Central memory CD8-positive, alpha-beta T cell (primary cell): ENCODE results near the gene DUSP15.

ENCODE experiments used
- ATAC-seq: fragments of 150-1000 bp; cut with Tn5 transposase; replicated peaks from 2 replicates; pipeline ENCODE4 v1.10.0; 2022; ENCODE audit warnings: mild to moderate bottlenecking, moderate FRiP score, moderate number of reproducible peaks; ENCODE audit not compliant: poor library complexity, severe bottlenecking; ENCODE audit errors: extremely low read depth
- DNase-seq, 2 donors: peaks; one replicate each; pipeline ENCODE4 v3.0.0; 2021; ENCODE audit warnings: low spot score in 2 of 2
- H3K27ac Mint-ChIP-seq: one replicate; pipeline ENCODE4 v1.8.0; 2022; ENCODE audit warnings: low read depth, mild to moderate bottlenecking, moderate library complexity, mixed read lengths
- H3K27me3 Mint-ChIP-seq: one replicate; pipeline ENCODE4 v1.8.0; 2022; ENCODE audit warnings: mixed read lengths
- H3K36me3 Mint-ChIP-seq: one replicate; pipeline ENCODE4 v1.8.0; 2022; ENCODE audit warnings: mild to moderate bottlenecking, moderate library complexity, mixed read lengths; ENCODE audit not compliant: insufficient read depth
- H3K4me1 Mint-ChIP-seq: one replicate; pipeline ENCODE4 v1.8.0; 2022; ENCODE audit warnings: mixed read lengths
- H3K4me3 Mint-ChIP-seq: one replicate; pipeline ENCODE4 v1.8.0; 2022; ENCODE audit warnings: mild to moderate bottlenecking, moderate library complexity, mixed read lengths
- H3K9me3 Mint-ChIP-seq: one replicate; pipeline ENCODE4 v1.8.0; 2022; ENCODE audit warnings: mixed read lengths

Gene DUSP15

DNA sequence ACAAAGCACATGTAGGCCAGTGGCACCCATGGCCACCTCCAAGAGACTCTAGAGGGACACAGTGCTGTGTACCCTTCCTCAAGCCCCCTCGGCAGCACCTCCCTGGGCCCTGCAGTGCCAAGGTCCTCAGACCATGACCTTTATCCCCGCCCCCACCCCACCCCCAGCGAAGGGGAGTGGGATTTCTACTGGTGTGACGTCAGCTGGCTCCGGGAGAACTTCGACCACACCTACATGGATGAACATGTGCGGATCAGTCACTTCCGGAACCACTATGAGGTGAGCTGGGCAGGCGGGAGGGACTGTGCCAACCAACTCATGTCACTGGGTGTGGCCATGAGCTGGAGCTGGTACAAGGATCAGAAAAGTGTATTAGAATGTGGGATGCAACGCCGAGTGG lies 38.1 kb upstream of the DUSP15 start:
- no peaks in the 10 kb centered on the region for H3K36me3 Mint-ChIP-seq
- no peaks in the 10 kb centered on the region for H3K27me3 Mint-ChIP-seq
- no peak overlapping the region for H3K27ac Mint-ChIP-seq
- H3K4me1 Mint-ChIP-seq, result no peaks in the 10 kb centered on the region
- no peaks in the 10 kb centered on the region for H3K9me3 Mint-ChIP-seq
- no peak for ATAC-seq
- no peak overlapping the region for H3K4me3 Mint-ChIP-seq
- no peak for DNase-seq

DNA sequence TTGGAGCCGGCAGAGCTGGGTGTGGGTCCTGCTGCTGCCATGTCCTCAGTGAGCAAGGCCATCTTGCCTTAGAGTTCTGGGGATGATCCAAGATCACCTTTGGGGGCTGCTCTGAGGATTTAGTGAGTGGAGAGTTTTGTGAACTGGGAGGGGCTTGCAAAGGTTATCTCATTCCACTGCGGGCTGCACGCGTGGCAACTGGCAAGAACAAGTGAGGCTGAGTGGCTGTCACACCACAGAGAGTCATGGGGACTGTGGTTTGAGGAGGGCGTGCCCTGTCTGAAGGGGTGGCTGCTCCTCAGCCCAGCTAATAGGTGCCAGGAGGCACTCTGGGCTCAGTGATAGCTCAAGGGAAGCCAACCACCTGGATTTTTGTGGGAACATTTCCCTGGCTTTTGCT lies 37.7 kb upstream of the DUSP15 start:
- no peak overlapping the region for H3K27ac Mint-ChIP-seq
- DNase-seq (no peak), ATAC-seq (no peak)
- H3K36me3 Mint-ChIP-seq, result no peaks in the 10 kb centered on the region
- no peaks in the 10 kb centered on the region for H3K4me1 Mint-ChIP-seq
- H3K27me3 Mint-ChIP-seq, result no peaks in the 10 kb centered on the region
- no peaks in the 10 kb centered on the region for H3K9me3 Mint-ChIP-seq
- H3K4me3 Mint-ChIP-seq, result no peak overlapping the region

DNA sequence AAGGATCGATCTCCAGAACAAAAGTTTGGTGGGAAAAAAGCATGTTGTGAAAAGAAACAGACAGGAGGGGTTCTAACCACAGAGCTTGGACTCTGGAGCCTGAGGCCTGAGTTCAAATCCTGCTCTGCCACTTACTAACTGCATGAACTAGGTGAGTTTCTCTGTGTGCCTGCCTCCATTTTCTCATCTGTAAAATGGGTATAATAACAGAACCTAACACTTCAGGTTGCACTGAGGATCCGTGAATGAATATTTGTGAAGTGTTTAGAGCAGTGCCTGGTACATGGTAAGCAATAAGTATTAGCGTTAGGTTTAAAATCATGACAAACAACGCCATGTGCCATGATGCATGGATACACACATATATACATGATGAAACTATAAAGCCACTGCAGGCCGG lies 36.7 kb upstream of the DUSP15 start:
- Mint-ChIP-seq H3K36me3 (no peaks in the 10 kb centered on the region), H3K4me1 (no peaks in the 10 kb centered on the region), H3K4me3 (no peak overlapping the region), H3K9me3 (no peaks in the 10 kb centered on the region), H3K27me3 (no peaks in the 10 kb centered on the region), H3K27ac (no peak overlapping the region)
- DNase-seq (no peak), ATAC-seq (no peak)

DNA sequence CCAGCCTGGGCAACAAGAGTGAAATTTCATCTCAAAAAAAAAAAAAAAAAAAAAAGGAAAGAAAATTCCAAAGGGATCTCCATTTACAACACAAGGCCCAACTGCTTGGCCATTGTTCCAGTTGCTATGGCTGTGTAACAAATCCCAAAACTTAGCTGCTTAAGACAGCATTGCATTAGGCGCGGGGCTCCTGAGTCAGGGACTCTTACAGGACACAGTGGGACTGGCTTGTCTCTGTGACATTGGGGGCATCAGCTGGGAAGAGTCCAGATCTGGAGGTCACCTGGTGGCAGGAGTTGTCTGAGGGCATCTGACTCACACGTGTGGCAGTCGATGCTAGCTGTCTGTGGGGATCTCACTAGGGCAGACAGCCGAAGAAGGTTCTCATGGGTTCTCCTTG lies 35.7 kb upstream of the DUSP15 start:
- DNase-seq, result no peak
- no peak for ATAC-seq
- Mint-ChIP-seq H3K4me3 (no peak overlapping the region), H3K36me3 (no peaks in the 10 kb centered on the region), H3K4me1 (no peaks in the 10 kb centered on the region), H3K9me3 (no peaks in the 10 kb centered on the region), H3K27me3 (no peaks in the 10 kb centered on the region), H3K27ac (no peak overlapping the region)

DNA sequence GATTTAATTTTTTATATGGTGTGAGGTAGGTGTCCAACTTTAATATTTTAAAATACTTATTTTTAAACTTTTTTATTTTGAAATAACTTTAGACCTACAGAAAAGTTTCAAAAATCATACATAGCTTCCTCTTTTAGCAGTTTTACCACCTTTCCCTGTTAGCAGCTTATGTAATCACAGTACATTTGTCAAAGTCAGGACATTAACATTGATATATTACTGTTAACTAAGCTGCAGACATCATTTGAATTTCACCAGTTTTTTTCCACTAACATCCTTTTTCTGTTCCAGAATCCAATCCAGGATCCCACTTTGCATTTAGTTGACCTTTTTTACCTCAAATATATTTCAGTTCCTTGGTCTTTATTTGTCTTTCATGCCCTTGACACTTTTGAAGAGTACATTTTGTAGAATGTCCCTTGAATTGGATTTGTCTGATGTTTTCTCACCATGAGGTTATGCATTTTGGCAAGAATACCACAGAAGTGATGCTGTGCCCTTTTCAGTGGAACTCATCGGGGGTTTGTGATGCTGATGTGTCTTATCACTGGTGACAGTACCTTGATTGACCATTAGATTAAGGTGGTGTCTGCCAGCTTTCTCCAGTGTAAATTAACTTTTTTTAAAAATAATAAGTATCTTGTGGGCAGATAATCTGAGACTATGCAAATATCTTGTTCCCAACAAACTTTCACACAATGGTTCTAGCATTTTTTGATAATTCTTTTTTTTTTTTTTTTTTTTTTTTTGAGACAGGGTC lies 33.5 kb upstream of the DUSP15 start:
- Mint-ChIP-seq H3K4me1 (no peaks in the 10 kb centered on the region), H3K36me3 (no peaks in the 10 kb centered on the region)

DNA sequence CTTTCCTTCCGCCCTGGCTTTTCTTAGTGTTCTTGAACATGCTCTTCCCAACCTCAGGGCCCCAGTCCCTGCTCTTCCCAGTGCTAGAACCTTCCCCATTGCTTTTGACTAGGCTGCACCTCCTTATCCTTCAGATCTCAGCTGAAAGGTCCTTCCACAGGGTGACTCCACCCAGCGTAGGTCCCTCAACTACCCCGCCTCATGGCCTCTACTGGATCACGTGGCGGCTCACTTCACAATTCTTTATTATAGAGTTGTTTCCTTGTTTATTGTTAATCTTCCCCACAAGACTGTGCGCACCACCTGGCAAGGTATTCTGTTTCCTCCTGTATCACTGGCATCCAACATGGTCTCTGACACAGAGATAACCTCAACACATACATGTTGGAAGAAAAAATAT lies 31.3 kb upstream of the DUSP15 start:
- H3K9me3 Mint-ChIP-seq, result no peaks in the 10 kb centered on the region
- H3K4me1 Mint-ChIP-seq, result no peaks in the 10 kb centered on the region
- ATAC-seq (no peak), DNase-seq (no peak)
- peaks cover 14% of the 10 kb centered on the region for H3K27me3 Mint-ChIP-seq
- H3K27ac Mint-ChIP-seq, result no peak overlapping the region
- H3K4me3 Mint-ChIP-seq, result no peak overlapping the region
- H3K36me3 Mint-ChIP-seq, result no peaks in the 10 kb centered on the region

More for the DNA sequence above, 33.5 kb upstream of the DUSP15 start:
- Mint-ChIP-seq H3K27ac (no peak overlapping the region), H3K27me3 (peaks cover 2% of the 10 kb centered on the region), H3K9me3 (no peaks in the 10 kb centered on the region), H3K4me3 (no peak overlapping the region)
- ATAC-seq (no peak), DNase-seq (no peak)

DNA sequence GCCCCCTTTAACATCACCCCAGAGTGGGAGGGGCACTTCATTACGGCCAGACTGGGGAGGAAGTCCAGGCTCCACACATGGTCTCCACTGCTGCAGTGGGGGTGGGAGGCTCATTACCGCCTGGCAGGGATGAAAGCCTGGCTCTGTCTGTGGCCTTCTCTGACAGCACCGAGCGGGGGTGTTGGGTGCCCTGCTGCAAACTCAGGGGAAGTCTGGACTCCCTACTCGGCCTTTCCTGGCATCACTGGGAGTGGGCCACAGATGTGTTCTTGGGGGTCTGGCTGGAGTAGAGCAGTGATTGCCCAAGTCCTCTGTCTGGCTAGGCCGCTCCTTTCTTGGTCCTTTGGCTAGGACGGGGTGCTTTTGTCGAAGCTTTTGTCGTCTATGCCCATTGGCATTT lies 27.2 kb upstream of the DUSP15 start:
- Mint-ChIP-seq H3K9me3 (no peaks in the 10 kb centered on the region), H3K27ac (no peak overlapping the region), H3K4me3 (no peak overlapping the region), H3K36me3 (no peaks in the 10 kb centered on the region), H3K4me1 (peaks cover 5% of the 10 kb centered on the region), H3K27me3 (peaks cover 33% of the 10 kb centered on the region)
- ATAC-seq (no peak), DNase-seq (no peak)

DNA sequence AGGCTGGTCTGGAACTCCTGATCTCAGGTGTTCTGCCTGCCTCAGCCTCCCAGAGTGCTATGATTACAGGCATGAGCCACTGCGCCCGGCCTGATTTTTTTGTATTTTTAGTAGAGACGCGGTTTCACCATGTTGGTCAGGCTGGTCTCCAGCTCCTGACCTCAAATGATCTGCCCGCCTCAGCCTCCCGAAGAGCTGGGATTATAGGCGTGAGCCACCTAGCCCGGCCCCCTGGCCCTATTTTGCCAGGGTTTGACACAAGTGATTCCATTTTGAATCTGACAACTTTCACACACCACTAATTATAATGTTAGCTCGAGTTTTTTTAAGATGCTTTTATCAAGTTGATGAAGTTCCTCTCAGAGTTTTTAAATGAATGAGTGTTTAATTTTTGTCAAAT lies 25.7 kb upstream of the DUSP15 start:
- H3K27me3 Mint-ChIP-seq, result peaks cover 33% of the 10 kb centered on the region
- no peaks in the 10 kb centered on the region for H3K9me3 Mint-ChIP-seq
- no peak for DNase-seq
- H3K36me3 Mint-ChIP-seq, result no peaks in the 10 kb centered on the region
- H3K4me3 Mint-ChIP-seq, result no peak overlapping the region
- H3K4me1 Mint-ChIP-seq, result peaks cover 5% of the 10 kb centered on the region
- ATAC-seq, result no peak
- H3K27ac Mint-ChIP-seq, result no peak overlapping the region

DNA sequence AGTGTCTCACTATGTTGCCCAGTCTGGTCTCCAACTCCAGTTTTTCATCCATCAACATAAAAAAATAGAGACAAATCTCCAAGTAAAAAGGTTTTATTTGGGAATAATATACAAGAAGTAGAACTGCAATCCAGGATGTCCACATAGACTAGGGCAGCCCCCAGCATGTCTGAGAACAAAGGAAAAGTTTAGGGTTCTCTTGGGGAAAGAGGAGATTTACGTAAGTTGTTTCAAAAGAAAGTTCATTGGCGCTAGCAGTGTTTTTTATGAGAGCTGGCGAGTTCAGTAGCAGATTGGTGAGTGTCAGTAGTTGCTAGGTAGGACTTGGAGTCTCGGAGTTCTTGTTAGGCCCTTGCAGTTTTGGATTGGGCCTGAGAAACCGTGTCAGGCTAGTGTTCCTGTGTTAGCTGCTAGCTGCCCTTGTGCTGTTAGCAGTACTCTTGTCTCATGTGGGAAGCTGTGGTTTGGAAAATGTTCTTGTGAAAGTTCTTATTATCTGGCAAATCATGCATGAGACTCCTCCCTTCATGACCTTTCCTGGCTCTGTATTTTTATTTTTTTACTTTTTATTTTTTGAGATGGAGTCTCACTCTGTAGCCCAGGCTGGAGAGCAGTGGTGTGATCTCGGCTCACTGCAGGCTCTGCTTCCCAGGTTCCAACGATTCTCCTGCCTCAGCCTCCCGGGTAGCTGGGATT lies 24.8 kb upstream of the DUSP15 start:
- no peak overlapping the region for H3K4me3 Mint-ChIP-seq

DNA sequence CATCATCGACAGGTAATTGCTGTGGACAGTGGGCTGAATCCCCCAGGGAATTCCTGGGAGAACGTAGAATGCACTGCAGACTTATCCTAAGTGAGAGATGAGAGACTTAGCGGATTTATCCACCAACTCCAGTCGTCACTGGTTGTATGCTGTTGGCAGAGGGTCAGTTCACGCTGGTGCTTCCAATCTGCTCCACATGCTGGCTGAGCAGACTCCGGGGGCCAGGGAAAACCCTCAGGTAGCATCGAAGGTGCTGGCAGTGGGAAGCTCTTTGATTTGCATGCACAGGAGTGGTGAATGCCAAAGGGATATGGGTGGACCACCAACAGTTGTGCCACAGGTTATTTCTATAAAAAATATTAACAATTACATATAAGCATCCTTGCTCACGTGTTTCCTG lies 20.3 kb upstream of the DUSP15 start:
- Mint-ChIP-seq H3K27me3 (peaks cover 27% of the 10 kb centered on the region), H3K27ac (no peak overlapping the region), H3K9me3 (no peaks in the 10 kb centered on the region), H3K36me3 (no peaks in the 10 kb centered on the region), H3K4me3 (no peak overlapping the region), H3K4me1 (peaks cover 5% of the 10 kb centered on the region)
- no peak for ATAC-seq
- no peak for DNase-seq

More for the DNA sequence above, 24.8 kb upstream of the DUSP15 start:
- H3K27me3 Mint-ChIP-seq, result peaks cover 33% of the 10 kb centered on the region
- ATAC-seq (peak; percentile 68), DNase-seq (no peak)
- H3K4me1 Mint-ChIP-seq, result peaks cover 5% of the 10 kb centered on the region
- no peaks in the 10 kb centered on the region for H3K36me3 Mint-ChIP-seq
- no peak overlapping the region for H3K27ac Mint-ChIP-seq
- no peaks in the 10 kb centered on the region for H3K9me3 Mint-ChIP-seq

DNA sequence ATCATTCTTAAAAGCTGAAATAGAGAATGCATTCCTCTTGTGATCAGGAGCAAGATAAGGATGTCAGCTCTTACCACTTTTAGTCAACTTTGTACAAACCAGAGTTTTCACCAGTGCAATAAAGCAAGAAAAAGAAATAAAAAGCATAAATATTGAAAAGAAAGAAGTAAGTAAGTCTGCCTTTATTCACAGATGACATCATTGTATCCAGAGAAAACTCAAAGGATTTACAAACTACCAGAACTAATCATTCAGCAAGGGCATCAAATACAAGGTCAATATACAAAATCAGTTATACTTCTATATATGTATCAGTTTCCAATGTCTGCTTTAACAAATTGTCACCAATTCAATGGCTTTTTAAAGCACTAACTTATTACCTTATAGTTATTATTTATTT lies 13.5 kb upstream of the DUSP15 start:
- H3K27me3 Mint-ChIP-seq, result peaks cover 27% of the 10 kb centered on the region
- H3K27ac Mint-ChIP-seq, result no peak overlapping the region
- H3K4me1 Mint-ChIP-seq, result peaks cover 20% of the 10 kb centered on the region
- H3K36me3 Mint-ChIP-seq, result peaks cover 2% of the 10 kb centered on the region
- H3K9me3 Mint-ChIP-seq, result no peaks in the 10 kb centered on the region
- H3K4me3 Mint-ChIP-seq, result no peak overlapping the region
- no peak for ATAC-seq
- no peak for DNase-seq

DNA sequence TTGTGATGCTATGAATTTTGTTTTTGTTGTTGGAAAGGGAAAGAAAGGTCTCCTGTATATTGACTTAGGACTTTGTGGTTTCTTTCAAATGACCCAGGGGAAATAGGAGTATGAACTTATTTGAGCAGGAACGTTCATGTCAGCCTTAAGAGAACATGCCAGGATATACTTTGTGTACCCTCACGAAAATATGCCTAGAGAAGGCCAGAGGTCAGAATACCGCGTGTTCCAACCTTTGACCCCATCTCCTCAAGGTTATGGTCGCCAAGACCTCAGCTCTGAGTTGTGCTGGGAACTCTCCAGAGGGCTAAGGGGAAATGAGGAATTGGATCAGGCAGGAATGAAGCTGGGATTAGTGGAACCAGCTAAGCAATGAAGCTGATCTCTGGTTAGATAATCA lies 11.6 kb upstream of the DUSP15 start:
- H3K4me3 Mint-ChIP-seq, result no peak overlapping the region
- peaks cover 20% of the 10 kb centered on the region for H3K4me1 Mint-ChIP-seq
- H3K27ac Mint-ChIP-seq, result no peak overlapping the region
- H3K9me3 Mint-ChIP-seq, result no peaks in the 10 kb centered on the region
- DNase-seq (no peak), ATAC-seq (no peak)
- peaks cover 2% of the 10 kb centered on the region for H3K36me3 Mint-ChIP-seq
- H3K27me3 Mint-ChIP-seq, result peaks cover 34% of the 10 kb centered on the region
